ENCODE measurements around the gene PCED1A.
"Not testable (repeated sequence)": the region's sequence is repeated elsewhere in the genome, so short reads cannot be mapped to it uniquely, and the experiment has no call there.

Gene PCED1A

GRCh38 chr20:2865101-2865500 lies 24.6 kb upstream of the PCED1A start:
- DNase-seq = no peak

GRCh38 chr20:2864626-2865025 lies 24.2 kb upstream of the PCED1A start:
- DNase-seq = no peak

DNA sequence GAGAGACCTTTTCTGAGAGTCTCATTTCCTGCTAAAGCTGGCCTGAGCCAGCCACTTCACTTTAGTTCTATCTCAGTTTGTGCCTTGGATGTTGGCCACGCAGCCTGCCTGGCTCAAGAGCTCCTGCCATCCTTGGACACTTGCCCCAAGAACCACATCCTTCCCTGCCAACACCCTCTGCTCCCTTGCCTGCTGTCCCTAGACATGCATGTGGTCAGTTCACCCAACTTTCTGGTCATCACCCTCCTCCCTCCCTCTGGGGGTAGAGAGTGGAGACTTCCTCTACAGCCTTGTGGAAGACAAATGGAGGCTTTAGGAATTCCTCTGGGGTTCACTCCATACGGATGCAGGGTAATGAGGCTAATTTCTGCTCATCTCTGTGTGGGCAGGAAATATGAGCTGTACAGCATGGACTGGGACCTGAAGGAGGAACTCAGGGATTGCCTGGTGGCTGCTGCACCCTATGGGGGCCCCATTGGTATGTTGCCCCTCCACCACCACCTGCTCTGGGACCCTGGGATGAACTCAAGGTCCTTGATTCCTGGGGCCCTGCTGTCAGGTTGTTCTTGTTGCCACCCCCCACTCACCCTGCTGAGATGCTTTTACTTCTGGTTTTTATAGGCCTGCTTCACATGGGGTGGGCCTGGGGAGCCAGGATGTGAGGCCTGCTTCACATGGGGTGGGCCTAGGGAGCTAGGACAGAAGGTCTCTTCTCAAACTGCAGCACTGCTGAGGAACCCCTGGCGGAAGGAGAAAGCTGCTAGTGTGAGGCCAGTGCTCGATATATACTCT lies 19.1 kb upstream of the PCED1A start:
- no peak for DNase-seq

- DNase-seq = no peak
Observed at GRCh38 chr20:2858591-2858990, 18.1 kb upstream of the PCED1A start.

GRCh38 chr20:2851086-2851485 lies 10.6 kb upstream of the PCED1A start:
- no peak for DNase-seq

DNA sequence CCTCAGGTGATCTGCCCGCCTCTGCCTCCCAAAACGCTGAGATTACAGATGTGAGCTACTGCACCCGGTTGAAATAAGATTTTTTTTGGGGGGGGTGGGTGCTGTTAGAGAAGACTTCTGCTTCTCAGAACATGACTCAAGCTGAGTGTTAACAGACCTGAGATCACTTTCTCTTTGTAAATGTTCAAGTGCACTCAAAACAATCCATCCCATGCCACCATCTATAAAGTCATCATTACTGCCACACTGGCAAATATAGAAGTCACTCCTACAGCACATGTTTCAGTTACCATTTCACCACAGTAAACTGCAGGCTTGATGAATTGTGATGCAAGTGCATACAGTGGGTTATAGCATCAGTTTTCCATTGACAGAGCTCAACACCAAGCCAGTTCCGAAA lies 9.1 kb upstream of the PCED1A start:
- DNase-seq = no peak

- DNase-seq = no peak
Observed at GRCh38 chr20:2847802-2848201, 7.3 kb upstream of the PCED1A start.

- no peak for DNase-seq
Observed at GRCh38 chr20:2846698-2847097, 6.2 kb upstream of the PCED1A start.

GRCh38 chr20:2845607-2846006 lies 5.2 kb upstream of the PCED1A start:
- DNase-seq = no peak

DNA sequence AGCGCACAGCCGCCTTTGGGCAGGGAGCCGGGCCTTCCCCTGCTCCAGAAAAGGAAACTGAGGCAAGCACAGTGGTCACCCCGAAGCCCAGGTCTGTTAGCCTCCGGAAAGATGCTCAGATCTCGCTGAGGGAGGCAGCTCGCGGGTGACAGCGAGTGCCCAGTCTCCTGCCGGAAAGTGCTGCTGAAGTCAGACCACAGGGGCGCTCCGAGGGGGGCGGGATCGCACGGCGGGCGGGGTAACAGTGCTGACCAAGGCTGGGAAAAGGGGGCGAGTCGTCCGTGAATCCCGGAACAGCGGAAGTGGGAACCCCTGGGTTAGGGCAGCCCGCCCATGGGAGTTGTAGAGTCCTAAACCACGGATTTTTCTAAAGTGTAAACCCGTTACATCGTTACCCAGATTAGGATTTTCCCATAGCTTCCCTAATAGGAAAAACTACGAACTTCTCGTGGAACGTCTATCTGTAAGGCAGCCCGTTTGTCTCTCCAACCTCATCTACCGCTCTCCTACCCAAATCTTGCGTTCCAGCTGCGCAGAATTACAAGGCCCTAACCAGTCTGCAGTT lies 594 bp upstream of the PCED1A start:
- no peak for DNase-seq

DNA sequence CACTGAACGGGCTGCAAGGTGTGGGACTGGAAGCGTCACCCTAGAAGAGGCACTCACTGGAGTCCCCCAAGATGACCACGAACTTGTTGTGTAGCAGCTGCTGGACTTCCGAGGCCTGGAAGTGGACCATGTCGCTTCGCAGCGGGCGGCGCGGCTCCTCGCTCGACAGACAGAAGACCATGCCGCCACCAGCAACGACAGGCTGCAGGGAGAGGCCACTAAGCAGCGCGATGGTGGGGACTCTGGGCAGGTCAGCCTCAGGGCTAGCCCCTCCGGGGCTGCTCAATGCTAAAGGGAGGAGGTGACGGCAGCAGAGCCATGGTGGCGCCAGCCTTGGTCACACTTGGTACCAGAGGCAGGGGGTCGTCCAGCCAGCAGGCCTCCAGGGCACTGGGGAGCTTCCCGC lies 720 bp downstream of the PCED1A start:
- no peak for DNase-seq

DNA sequence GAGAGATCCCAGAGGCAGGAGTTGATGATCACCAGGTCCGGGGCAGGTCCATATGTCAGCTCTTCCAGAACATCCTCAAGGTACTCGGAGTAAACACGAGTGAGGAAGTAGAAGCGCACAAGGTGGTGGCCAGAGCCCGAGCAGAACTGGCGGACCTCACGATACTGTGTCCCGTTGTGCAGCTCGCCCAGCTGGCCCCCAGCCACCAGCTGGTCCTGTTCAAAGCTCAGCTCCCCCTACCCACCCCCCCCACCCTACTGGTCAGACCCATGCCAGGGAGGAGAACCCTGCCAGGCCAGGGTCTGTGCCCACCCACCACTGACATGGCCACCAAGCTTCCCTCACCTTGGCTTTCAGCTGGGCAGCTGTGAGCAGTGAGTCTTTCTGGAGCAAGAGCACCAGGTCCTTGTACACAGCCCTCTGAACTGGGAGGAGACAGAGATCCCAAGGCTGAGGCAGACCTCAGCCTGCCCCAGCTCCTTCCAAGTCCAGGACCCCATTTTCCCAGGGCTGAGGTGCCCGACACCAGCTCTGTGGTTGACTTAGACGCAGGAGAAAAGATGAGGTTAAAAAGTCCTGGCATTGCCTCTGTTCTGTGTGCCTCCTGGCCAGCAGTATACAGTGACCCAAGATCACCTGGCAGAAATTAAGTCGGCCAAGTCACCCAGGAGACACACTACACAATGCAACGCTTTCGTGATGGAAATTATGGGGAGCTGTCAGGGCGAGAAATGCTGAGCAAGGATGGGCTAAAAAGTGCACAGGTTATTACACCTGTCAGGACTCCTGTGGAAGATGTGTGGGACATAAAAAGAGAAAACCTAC lies 1.4 kb downstream of the PCED1A start:
- no peak for DNase-seq

- DNase-seq = no peak
Observed at GRCh38 chr20:2838170-2838797, 2.2 kb downstream of the PCED1A start.

GRCh38 chr20:2837221-2837960 lies 3.1 kb downstream of the PCED1A start:
- DNase-seq = no peak

GRCh38 chr20:2836035-2836434 lies 4.4 kb downstream of the PCED1A start:
- DNase-seq = no peak

GRCh38 chr20:2835331-2835796 lies 5.1 kb downstream of the PCED1A start:
- DNase-seq = no peak

DNA sequence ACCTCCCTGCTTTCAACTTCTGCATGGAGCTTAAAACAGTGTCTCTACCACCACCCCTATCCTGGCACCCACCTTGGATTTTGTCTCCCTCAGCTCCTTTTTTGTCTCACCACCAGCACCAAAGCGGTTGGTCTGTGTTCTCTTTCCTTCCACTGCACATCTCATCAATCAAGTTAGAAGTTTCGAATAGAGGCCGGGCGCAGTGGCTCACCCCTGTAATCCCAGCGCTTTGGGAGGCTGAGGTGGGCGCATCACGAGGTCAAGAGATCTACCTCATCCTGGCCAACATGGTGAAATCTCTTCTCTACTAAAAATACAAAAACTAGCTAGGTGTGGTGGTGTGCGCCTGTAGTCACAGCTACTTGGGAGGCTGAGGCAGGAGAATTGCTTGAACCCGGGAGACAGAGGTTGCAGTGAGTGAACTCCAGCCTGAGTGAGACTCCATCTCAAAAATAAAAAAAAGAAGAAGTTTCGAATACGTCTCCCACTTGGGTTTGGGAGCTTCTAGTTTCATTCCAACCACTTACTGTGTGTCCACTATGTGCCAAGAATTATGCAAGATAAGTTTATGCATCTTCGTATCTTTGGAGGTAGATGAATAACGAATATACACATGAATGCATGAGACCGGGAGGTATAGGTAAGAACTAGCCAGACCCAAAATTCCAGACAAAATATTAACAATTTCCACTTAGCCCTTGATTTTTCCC lies 5.9 kb downstream of the PCED1A start:
- DNase-seq = no peak

DNA sequence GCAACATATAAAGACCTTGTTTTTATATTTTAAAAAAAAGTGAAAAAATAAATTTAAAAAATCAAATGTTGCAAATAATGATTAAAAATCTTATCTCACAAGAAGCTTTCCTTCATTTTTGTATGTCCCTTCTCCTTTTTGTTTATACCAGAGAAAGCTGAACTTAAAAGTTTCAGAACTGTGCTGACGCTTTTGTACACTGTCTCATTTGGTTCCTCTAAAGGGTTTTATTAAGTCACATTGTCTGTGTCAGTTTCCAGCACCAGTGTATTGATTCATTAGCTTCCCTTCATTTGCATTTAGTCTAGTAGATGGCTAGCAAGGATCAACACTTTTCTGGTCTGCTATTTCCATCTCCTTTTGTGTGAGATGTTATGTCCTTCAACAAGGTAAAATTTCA lies 6.7 kb downstream of the PCED1A start:
- DNase-seq = no peak

GRCh38 chr20:2831206-2831605 lies 9.2 kb downstream of the PCED1A start:
- DNase-seq = not testable (repeated sequence)

DNA sequence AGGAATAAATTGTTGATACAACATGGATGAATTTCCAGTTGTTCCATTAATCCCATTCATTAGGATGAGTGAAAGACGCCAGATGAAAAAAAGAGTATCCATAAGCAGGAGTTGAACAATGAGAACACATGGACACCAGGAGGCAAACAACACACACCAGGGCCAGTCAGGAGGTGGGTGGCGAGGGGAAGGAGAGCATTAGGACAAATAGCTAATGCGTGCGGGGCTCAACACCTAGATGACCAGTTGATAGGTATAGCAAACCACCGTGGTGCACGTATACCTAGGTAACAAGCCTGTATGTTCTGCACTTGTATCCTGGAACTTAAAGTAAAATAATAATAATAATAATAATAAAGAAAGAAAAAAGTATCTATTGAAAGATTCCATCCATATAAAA lies 11.1 kb downstream of the PCED1A start:
- no peak for DNase-seq

- DNase-seq = no peak
Observed at GRCh38 chr20:2826655-2827054, 13.8 kb downstream of the PCED1A start.

DNA sequence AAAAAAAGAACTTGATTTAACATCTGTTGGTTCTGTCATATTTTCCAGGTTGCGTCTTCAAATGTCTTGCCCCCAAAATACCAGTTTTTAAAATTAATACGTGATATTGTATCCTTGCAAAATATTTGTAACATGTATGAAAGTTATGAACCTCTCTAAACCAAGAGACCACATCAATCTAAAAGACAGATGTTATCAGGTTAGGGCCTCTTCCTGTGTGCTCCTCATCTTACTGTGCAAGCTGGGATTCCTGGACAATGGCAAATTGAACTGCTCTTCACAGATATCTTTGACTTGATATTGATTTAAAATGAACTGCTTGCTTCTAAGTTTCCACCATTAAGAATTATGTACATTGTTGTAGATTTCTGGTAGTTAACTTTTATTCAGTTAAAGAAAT lies 14.7 kb downstream of the PCED1A start:
- DNase-seq = no peak
